H1 (cell line): Measurements from ENCODE around the gene POU4F2. TPM values are rescaled to one million over a fixed set of nuclear protein-coding genes. Genes with fewer than 3 reads are reported as not detected.

Source experiments
- CTCF ChIA-PET: fragments of 300-600 bp; sonication (Branson Sonifier 250); formaldehyde crosslinking; loops from one replicate; lab custom pipeline; 2021; ENCODE audit not compliant: partially characterized antibody; lab: Charles Lee
- POLR2A ChIA-PET: fragments of 300-600 bp; sonication (Branson Sonifier 250); formaldehyde crosslinking; loops from one replicate; lab custom pipeline; 2021; ENCODE audit warnings: inconsistent platforms; ENCODE audit not compliant: partially characterized antibody; lab: Charles Lee
- DNase-seq, 2 experiments: peaks; one replicate each; pipeline versions ENCODE4 v3.0.0 to v3.0.0-alpha.2; 2010 to 2022; ENCODE audit warnings: low spot score in 2 of 2, low read depth in 1 of 2, mixed read lengths in 1 of 2
- FAIRE-seq: peaks from 2 replicates; lab custom pipeline; 2011; peaks lifted over from hg19 to GRCh38; lab: Jason Lieb, UNC
- H2AFZ ChIP-seq: 2 replicates; pipeline ENCODE4 v1.8.1; 2012; ENCODE audit warnings: low read length, inconsistent platforms
- H2AK5ac ChIP-seq: 2 replicates; pipeline ENCODE4 v1.6.1; 2013; ENCODE audit warnings: low read depth, low read length
- H2BK120ac ChIP-seq: replicated peaks from 2 replicates; pipeline ENCODE3; 2013; ENCODE audit warnings: low read depth, low read length, inconsistent platforms
- H2BK12ac ChIP-seq: 2 replicates; pipeline ENCODE4 v1.6.1; 2013; ENCODE audit warnings: low read depth, low read length
- H2BK15ac ChIP-seq: 2 replicates; pipeline ENCODE4 v1.6.1; 2013; ENCODE audit warnings: low read length
- H2BK20ac ChIP-seq: 2 replicates; pipeline ENCODE4 v1.6.1; 2013; ENCODE audit warnings: low read length
- H2BK5ac ChIP-seq: 2 replicates; pipeline ENCODE4 v1.6.1; 2013; ENCODE audit warnings: low read depth, low read length
- H3K14ac ChIP-seq: 2 replicates; pipeline ENCODE4 v1.6.1; 2013; ENCODE audit warnings: inconsistent platforms; ENCODE audit not compliant: insufficient read length
- H3K18ac ChIP-seq: 2 replicates; pipeline ENCODE4 v1.6.1; 2013; ENCODE audit warnings: low read length; ENCODE audit errors: extremely low read depth
- H3K23ac ChIP-seq: 2 replicates; pipeline ENCODE4 v1.6.1; 2013; ENCODE audit warnings: inconsistent platforms; ENCODE audit not compliant: insufficient read length
- H3K23me2 ChIP-seq: 2 replicates; pipeline ENCODE4 v1.6.1; 2013; ENCODE audit warnings: low read depth, low read length
- H3K27ac ChIP-seq: 2 replicates; pipeline ENCODE4 v1.6.1; 2011; ENCODE audit warnings: low read depth, low read length, inconsistent platforms
- H3K27me3 ChIP-seq, 4 experiments: replicated peaks in 1 of 4; 1 replicate in 1 of 4; 2 replicates in 3 of 4; pipeline versions ENCODE4 v1.6.1 to v1.8.1; 2011 to 2013; ENCODE audit warnings: low read length in 3 of 4, mild to moderate bottlenecking in 3 of 4, inconsistent platforms in 2 of 4, mixed read lengths in 2 of 4, moderate library complexity in 1 of 4; ENCODE audit not compliant: control insufficient read depth in 3 of 4, insufficient read depth in 3 of 4; ENCODE audit errors: extremely low read depth in 1 of 4
- H3K36me3 ChIP-seq, 4 experiments: 2 replicates each; pipeline versions ENCODE4 v1.6.1 to v1.8.1; 2011 to 2013; ENCODE audit warnings: mild to moderate bottlenecking in 4 of 4, low read length in 3 of 4, moderate library complexity in 2 of 4, control low read depth in 1 of 4, inconsistent platforms in 1 of 4; ENCODE audit not compliant: insufficient read depth in 4 of 4, control insufficient read depth in 2 of 4
- H3K4ac ChIP-seq: replicated peaks from 2 replicates; pipeline ENCODE3; 2013; ENCODE audit warnings: low read length, low read depth, mixed read lengths, inconsistent platforms; ENCODE audit not compliant: insufficient read length
- H3K4me1 ChIP-seq, 4 experiments: replicated peaks in 1 of 4; 1 replicate in 1 of 4; 2 replicates in 3 of 4; pipeline versions ENCODE4 v1.6.1 to v1.8.1; 2011 to 2013; ENCODE audit warnings: low read length in 3 of 4, inconsistent platforms in 2 of 4, mixed read lengths in 1 of 4; ENCODE audit not compliant: insufficient read depth in 4 of 4, control insufficient read depth in 3 of 4
- H3K4me2 ChIP-seq, 2 experiments: 2 replicates each; pipeline versions ENCODE4 v1.6.1 to v1.8.1; 2011 to 2013; ENCODE audit warnings: low read depth in 2 of 2, low read length in 2 of 2, control low read depth in 1 of 2, inconsistent platforms in 1 of 2, mild to moderate bottlenecking in 1 of 2; ENCODE audit not compliant: insufficient read depth in 1 of 2
- H3K4me3 ChIP-seq, 4 experiments: fragments of 200-600, 300-600 bp in 1 of 4; sonication (generic), shearing (Covaris generic), sonication (Bioruptor Twin) in 1 of 4; 2 replicates each; pipeline versions ENCODE4 v1.5.1 to v1.8.1; 2011 to 2016; ENCODE audit warnings: low read length in 4 of 4, low read depth in 3 of 4, control low read depth in 2 of 4, inconsistent platforms in 2 of 4, mild to moderate bottlenecking in 2 of 4, mixed read lengths in 1 of 4, moderate library complexity in 1 of 4; ENCODE audit not compliant: insufficient read depth in 2 of 4; ENCODE audit errors: extremely low read depth in 1 of 4
- H3K56ac ChIP-seq: replicated peaks from 2 replicates; pipeline ENCODE3; 2013; ENCODE audit warnings: low read depth, mild to moderate bottlenecking, mixed read lengths, low read length, inconsistent platforms; ENCODE audit not compliant: insufficient read length
- H3K79me1 ChIP-seq: 2 replicates; pipeline ENCODE4 v1.6.1; 2013; ENCODE audit warnings: low read depth, low read length, control low read depth
- H3K79me2 ChIP-seq, 2 experiments: 2 replicates each; pipeline versions ENCODE4 v1.6.1 to v1.8.1; 2012 to 2013; ENCODE audit warnings: low read length in 2 of 2, mild to moderate bottlenecking in 2 of 2, inconsistent platforms in 1 of 2; ENCODE audit not compliant: insufficient read depth in 2 of 2, control insufficient read depth in 1 of 2
- H3K9ac ChIP-seq, 4 experiments: replicated peaks in 1 of 4; 1 replicate in 1 of 4; 2 replicates in 3 of 4; pipeline versions ENCODE4 v1.6.1 to v1.8.1; 2011 to 2013; ENCODE audit warnings: low read depth in 3 of 4, low read length in 3 of 4, control low read depth in 2 of 4, mild to moderate bottlenecking in 2 of 4, moderate library complexity in 2 of 4, inconsistent platforms in 1 of 4; ENCODE audit errors: extremely low read depth in 1 of 4
- H3K9me3 ChIP-seq, 2 experiments: 2 replicates each; pipeline versions ENCODE4 v1.6.1 to v1.8.1; 2012 to 2013; ENCODE audit warnings: mild to moderate bottlenecking in 2 of 2, moderate library complexity in 2 of 2, control low read depth in 1 of 2, inconsistent platforms in 1 of 2, low read depth in 1 of 2, low read length in 1 of 2, mixed read lengths in 1 of 2; ENCODE audit not compliant: insufficient read depth in 2 of 2
- H4K20me1 ChIP-seq, 2 experiments: replicated peaks in 1 of 2; 2 replicates each; pipeline versions ENCODE3 to v1.8.1; 2011 to 2013; ENCODE audit warnings: inconsistent platforms in 2 of 2, low read length in 2 of 2, mild to moderate bottlenecking in 1 of 2; ENCODE audit not compliant: insufficient read depth in 2 of 2, control insufficient read depth in 1 of 2
- H4K5ac ChIP-seq: 2 replicates; pipeline ENCODE4 v1.6.1; 2013; ENCODE audit warnings: low read length, low read depth, mixed read lengths, inconsistent platforms; ENCODE audit not compliant: insufficient read length
- H4K8ac ChIP-seq: 2 replicates; pipeline ENCODE4 v1.8.0; 2013; ENCODE audit warnings: mild to moderate bottlenecking, moderate library complexity, low read length, inconsistent platforms; ENCODE audit not compliant: insufficient read depth; ENCODE audit errors: extremely low read depth
- H4K91ac ChIP-seq: replicated peaks from 2 replicates; pipeline ENCODE3; 2013; ENCODE audit warnings: low read length, mixed read lengths, inconsistent platforms; ENCODE audit not compliant: insufficient read length
- EZH2 ChIP-seq: fragments of 200-600 bp; sonication (generic); IDR thresholded peaks from 2 replicates; pipeline ENCODE4 v1.7.1; 2012; ENCODE audit warnings: low read depth, mild to moderate bottlenecking, moderate library complexity, low read length, inconsistent platforms; ENCODE audit not compliant: severe bottlenecking
- GTF2F1 ChIP-seq: IDR thresholded peaks from 2 replicates; pipeline ENCODE4 v1.6.1; 2012; ENCODE audit warnings: low read depth, low read length, improper control_type of control experiment, borderline replicate concordance
- RXRA ChIP-seq: IDR thresholded peaks from 2 replicates; pipeline ENCODE4 v1.6.1; 2011; ENCODE audit warnings: low read depth, mild to moderate bottlenecking, low read length, moderate library complexity; ENCODE audit not compliant: insufficient read depth
- SIN3A ChIP-seq, 2 experiments: IDR thresholded peaks in 1 of 2; conservative IDR thresholded peaks in 1 of 2; 2 replicates each; pipeline ENCODE4 v1.6.1; 2011 to 2012; ENCODE audit warnings: low read length in 2 of 2, improper control_type of control experiment in 1 of 2, low read depth in 1 of 2, mild to moderate bottlenecking in 1 of 2
- SP1 ChIP-seq: IDR thresholded peaks from 2 replicates; pipeline ENCODE4 v1.6.1; 2011; ENCODE audit warnings: low read depth, low read length
- TCF12 ChIP-seq: IDR thresholded peaks from 2 replicates; pipeline ENCODE4 v1.6.1; 2011; ENCODE audit warnings: low read depth, mild to moderate bottlenecking, low read length
- WGBS, 2 experiments: shearing (Covaris generic) in 1 of 2; methylation state at CpG; one replicate each; pipeline versions ENCODE4 v1.1.6 to v1.1.7; 2013 to 2015; ENCODE audit warnings: low lambda C conversion rate in 2 of 2, mixed read lengths in 2 of 2, inconsistent platforms in 1 of 2, low coverage in 1 of 2, missing lambda C conversion rate in 1 of 2; ENCODE audit not compliant: insufficient replicate concordance in 2 of 2, insufficient coverage in 1 of 2, insufficient read length in 1 of 2; ENCODE audit errors: extremely low coverage in 1 of 2, missing lambda C conversion rate in 1 of 2; 5-methylcytosine and 5-hydroxymethylcytosine counted together
- polyA plus RNA-seq, 7 experiments: library from polyadenylated mRNA; depleted of rRNA in 3 of 7; stranded (reverse) in 5 of 7; unstranded in 2 of 7; fragments of >200 nt in 5 of 7; fragments of 200-250 nt in 2 of 7; gene quantifications; 1 replicate in 5 of 7; 2 replicates in 1 of 7; 4 replicates in 1 of 7; pipeline versions ENCODE4 v1.2.1 to v1.2.3, GENCODE V29; 2011 to 2013; ENCODE audit warnings: missing spikeins in 2 of 7, mixed read lengths in 2 of 7
- total RNA-seq: library from RNA; stranded (reverse); fragmentation: NEBNext Ultra II Directional; extraction: Animal tissue kit (Norgen Biotek cat#: 25700); gene quantifications from 2 replicates; pipeline ENCODE4 v1.2.1, GENCODE V29; 2021

POU4F2 gene
- total and polyA plus RNA-seq, 2 of the 8 experiments (the other 6 are each of a cell fraction or from before 2014, with no cell fraction given) = not detected

DNA sequence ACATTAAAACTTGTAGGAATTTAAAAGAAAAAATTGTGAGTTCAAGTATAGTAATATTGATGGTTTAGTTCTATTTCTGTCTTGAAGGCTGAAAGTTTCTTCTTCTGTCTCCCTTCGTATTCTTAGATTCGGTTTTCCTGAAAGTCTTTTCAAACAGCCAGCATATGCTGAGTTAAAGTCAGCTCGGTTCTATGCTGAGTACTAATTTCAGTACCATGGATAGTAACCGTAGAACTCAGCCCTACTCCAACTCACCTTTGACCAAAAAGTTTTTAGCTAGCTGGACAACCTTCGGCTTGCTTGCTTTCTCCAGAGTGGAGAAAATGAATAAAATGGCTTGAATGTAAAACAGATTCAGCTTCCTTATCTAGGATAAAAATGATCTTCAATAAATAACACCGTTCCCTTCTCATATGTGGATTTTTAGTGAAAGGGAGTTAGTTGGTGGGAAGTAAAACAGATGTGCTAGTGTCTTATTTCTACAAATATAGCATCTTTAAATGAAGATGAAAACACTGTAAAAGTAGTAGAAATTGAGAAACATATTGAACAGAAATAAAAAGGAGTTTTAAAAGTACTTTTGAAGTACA, 5.2 kb downstream of the POU4F2 start:
- CTCF ChIA-PET = interaction anchor here (1.1 to 1.5 kb wide), 2 partner anchors 10 to 44 kb away, joined by 3 to 6 read pairs; no protein-coding TSS in a partner anchor

More for the DNA sequence above, 5.2 kb downstream of the POU4F2 start:
- no peak overlapping the region for H4K8ac ChIP-seq
- no peak overlapping the region for H3K27ac ChIP-seq
- no peak overlapping the region for H2BK5ac ChIP-seq
- H3K23me2 ChIP-seq = peaks cover 4% of the 10 kb centered on the region; the same call in 1 of the 2 replicates
- no peak overlapping the region for H2BK20ac ChIP-seq
- no peak overlapping the region for H3K9ac ChIP-seq
- H2BK12ac ChIP-seq = no peak overlapping the region
- peaks cover 0 to 15% (median 10%) of the 10 kb centered on the region in 4 experiments; a peak in 6 of 7 replicates for H3K4me1 ChIP-seq
- DNase-seq (no peak), FAIRE-seq (no peak)
- no peak overlapping the region for H3K56ac ChIP-seq
- H3K36me3 ChIP-seq = peaks cover 0 to 3% (median 0%) of the 10 kb centered on the region in 4 experiments; a peak in 1 of 8 replicates
- H2AFZ ChIP-seq = no peak overlapping the region
- no peak overlapping the region for H2BK15ac ChIP-seq
- H2BK120ac ChIP-seq = no peak overlapping the region
- peak; percentile 41 for TF ChIP-seq EZH2
- 0 out of 2 replicates have a peak, but pooled peaks have one; percentile 50 for TF ChIP-seq TCF12
- TF ChIP-seq GTF2F1 = no peak
- 0 out of 2 replicates have a peak, but pooled peaks have one; percentile 12 for TF ChIP-seq SP1
- TF ChIP-seq SIN3A (conservative IDR thresholded peaks at IDR 0.05 in 1 of 2, IDR thresholded peaks at IDR 0.05 in 1 of 2; ENCODE audit: low read depth in 1 of 2, low read length in 2 of 2) = 0 out of 4 replicates have a peak, but pooled peaks have one; percentile 25 to 55
- TF ChIP-seq RXRA = no peak
- H3K4me2 ChIP-seq = no peak overlapping the region
- 14% methylated on average over 6 of the region's 6 CpGs; no CpG with 5 or more reads in 1 of the 2 experiments for WGBS, 2 experiments
- H3K18ac ChIP-seq = no peak overlapping the region
- no peak overlapping the region for H3K23ac ChIP-seq
- H3K27me3 ChIP-seq = peaks cover 70 to 99% (median 86%) of the 10 kb centered on the region in 4 experiments
- no peak overlapping the region for H3K14ac ChIP-seq
- no peaks in the 10 kb centered on the region for H3K79me1 ChIP-seq
- H4K91ac ChIP-seq = no peak overlapping the region
- no peak overlapping the region for H3K4me3 ChIP-seq
- POLR2A ChIA-PET = no interaction called here
- H4K5ac ChIP-seq = no peak overlapping the region
- H3K79me2 ChIP-seq = no peaks in the 10 kb centered on the region
- H3K4ac ChIP-seq = no peak overlapping the region
- peaks cover 9% of the 10 kb centered on the region in 2 experiments for H4K20me1 ChIP-seq
- H3K9me3 ChIP-seq = no peaks in the 10 kb centered on the region
- no peak overlapping the region for H2AK5ac ChIP-seq
